ENCODE measurements around the gene USP1.
A peak's percentile ranks its signal among the peaks of the same experiment; 100 is the strongest.

USP1 gene

DNA sequence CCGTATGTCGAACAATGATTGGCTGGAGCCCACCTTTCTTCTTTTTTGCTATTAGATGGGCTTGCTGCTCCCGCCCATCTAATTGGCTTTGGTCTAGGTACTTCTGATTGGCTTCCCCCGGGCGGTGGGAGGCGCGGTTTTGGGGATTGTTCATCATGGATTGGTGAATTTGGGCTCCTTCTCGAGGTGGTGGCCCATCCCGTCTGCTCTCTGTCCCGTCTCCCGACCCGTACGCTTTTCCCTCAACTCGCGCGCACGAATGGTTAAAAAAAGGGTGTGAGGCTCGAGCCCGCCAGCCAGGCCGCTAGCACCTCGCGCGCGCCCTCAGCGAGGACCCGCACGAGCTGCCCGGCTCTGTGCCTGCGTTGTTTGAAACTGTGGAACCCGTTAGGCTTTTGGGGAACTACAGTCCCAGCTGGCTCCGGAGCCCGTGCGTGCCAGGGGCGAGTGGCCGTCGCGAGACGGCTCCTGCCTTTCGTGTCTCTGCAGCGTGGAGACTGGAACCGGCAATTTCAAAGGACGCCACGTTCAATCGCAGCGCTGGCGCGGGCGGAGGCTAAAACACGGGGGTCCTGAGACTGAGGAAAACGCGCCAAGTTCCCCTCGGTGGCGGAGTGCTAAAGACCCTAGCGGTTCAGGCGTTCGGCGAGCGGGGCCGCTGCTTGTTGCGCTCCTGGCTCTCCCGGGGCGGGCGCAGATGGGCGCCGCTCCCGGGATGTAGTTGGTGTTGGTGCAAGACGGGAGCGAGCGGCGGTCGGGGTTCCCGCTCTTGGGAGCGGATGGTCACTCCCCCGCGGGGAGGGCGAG is at the start of gene USP1:
TSS of gene USP1 (plus strand) at position 584 of the 807 bp plus-strand sequence. CDS start 2,819 bp downstream, outside the sequence.
- DNase-seq (ENCODE audit: low read depth in 2 of 2, low spot score in 1 of 2) = peak; percentile 88 to 95

DNA sequence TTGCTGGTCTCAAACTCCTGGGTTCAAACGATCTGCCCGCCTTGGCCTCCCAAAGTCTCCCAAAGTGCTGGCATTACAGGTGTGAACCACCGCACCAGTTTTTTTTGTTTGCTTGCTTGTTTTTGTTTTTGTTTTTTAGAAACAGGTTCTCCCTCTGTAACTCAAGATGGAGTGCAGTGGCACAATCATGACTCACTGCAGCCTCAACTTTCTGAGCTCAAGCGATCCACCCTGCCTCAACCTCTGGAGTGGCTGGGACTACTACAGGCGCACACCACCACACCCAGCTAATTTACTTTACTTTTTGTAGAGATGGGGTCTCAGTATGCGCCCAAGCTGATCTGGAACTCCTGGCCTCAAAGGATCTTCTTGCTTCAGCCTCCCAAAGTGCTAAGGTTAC is 47.3 kb upstream of the USP1 start:
- DNase-seq (ENCODE audit: low read depth in 2 of 2, low spot score in 1 of 2) = no peak

GRCh38 chr1:62390071-62390470 is 46.8 kb upstream of the USP1 start:
- no peak for DNase-seq (ENCODE audit: low read depth in 2 of 2, low spot score in 1 of 2)

- DNase-seq (ENCODE audit: low read depth in 2 of 2, low spot score in 1 of 2) = no peak
These were observed 45.4 kb upstream of the USP1 start for GRCh38 chr1:62391369-62391971.

DNA sequence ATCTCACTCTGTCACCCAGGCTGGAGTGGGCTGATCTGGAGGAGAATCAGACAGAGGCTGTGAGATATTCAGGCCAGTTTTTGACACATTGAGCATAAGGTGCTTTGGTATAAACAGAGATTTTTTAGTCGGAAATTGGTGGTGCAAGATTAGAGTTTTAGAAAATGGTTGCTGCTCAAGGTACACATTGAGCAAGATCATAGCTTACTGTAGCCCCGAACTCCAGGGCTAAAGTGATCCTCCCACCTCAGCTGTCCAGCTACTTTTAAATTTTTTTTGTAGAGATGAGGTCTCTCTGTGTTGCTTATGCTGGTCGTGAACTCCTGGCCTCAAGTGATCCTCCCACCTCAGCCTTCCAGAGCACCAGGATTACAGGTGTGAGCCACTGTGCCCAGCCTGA is 43.9 kb upstream of the USP1 start:
- no peak for DNase-seq (ENCODE audit: low read depth in 2 of 2, low spot score in 1 of 2)

- DNase-seq (ENCODE audit: low read depth in 2 of 2, low spot score in 1 of 2) = no peak
These were observed 42.2 kb upstream of the USP1 start for GRCh38 chr1:62394646-62395045.

- no peak for DNase-seq (ENCODE audit: low read depth in 2 of 2, low spot score in 1 of 2)
These were observed 41.6 kb upstream of the USP1 start for GRCh38 chr1:62395291-62395690.

- no peak for DNase-seq (ENCODE audit: low read depth in 2 of 2, low spot score in 1 of 2)
These were observed 40.0 kb upstream of the USP1 start for GRCh38 chr1:62396871-62397270.

GRCh38 chr1:62397301-62397700 is 39.5 kb upstream of the USP1 start:
- no peak for DNase-seq (ENCODE audit: low read depth in 2 of 2, low spot score in 1 of 2)

- DNase-seq (ENCODE audit: low read depth in 2 of 2, low spot score in 1 of 2) = no peak
These were observed 38.5 kb upstream of the USP1 start for GRCh38 chr1:62398377-62398776.

DNA sequence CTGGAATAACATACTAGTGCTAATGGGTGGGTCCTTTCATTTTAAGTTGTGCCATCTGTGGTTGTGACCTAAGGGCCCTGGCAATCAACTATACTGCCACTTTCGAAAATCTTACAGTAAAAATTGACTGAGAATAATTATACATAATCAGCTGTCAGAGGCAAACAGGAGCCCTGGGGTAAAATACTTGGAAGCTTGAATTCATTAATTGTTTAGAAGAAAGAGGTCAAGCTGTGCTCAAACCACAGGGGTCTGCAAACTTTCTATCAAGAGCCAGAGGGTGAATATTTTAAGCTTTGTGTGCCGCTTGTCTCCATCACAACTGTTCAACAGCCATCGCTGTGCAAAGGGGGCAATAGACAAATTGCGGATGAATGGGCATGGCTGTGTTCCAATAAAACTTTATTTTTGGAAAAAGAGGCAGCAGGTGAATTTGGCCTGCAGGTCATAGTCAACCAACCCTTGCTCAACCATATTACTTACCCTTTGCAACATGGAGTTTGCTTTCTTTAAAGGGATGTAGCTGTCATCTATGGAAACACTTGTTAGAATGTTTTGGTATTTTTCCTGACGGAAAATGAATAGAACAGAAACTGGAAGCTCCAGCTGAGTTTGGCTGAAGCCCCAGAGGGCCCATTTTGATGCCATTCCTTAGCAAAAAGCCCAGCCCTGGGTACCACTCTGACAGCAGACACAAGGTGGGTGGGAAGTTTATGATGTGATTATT is 35.7 kb upstream of the USP1 start:
- DNase-seq (ENCODE audit: low read depth in 2 of 2, low spot score in 1 of 2) = no peak

DNA sequence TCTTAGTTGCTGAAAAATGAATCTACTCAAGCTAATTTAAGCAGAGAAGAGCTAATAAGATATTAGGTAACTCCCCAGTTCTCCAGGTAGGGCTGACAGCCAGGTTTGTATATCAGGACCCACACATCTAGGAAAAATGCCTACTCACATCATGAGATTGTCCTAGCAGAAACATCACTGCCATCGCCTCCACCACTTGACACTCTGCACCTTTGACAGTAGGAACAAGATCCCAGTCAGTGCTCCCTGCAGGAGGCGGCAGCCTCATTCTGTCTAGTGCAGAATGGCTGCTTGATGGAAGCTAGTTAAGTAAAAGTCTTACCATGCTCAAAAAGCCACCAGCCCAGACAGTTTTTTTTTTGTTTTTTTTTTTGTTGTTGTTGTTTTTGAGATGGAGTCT is 31.6 kb upstream of the USP1 start:
- DNase-seq (ENCODE audit: low read depth in 2 of 2, low spot score in 1 of 2) = no peak

DNA sequence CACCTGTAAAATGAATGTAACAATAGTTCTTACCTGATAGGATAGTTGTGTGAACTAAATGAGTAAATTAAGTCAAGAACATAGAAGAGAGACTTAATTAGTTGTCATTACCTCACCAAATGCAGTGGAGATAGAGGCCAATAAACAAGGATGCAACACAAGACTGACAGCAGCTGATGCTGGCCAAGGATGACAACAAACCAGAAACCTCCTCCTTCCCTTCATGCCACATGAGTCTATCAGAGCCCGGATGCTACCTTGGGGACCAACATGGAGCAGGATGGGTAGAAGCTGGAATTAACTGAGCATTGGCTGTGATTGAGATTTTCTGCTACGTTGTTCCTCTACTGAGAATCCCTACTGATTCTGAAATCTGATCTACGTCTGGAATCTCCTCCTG is 30.3 kb upstream of the USP1 start:
- no peak for DNase-seq (ENCODE audit: low read depth in 2 of 2, low spot score in 1 of 2)

DNA sequence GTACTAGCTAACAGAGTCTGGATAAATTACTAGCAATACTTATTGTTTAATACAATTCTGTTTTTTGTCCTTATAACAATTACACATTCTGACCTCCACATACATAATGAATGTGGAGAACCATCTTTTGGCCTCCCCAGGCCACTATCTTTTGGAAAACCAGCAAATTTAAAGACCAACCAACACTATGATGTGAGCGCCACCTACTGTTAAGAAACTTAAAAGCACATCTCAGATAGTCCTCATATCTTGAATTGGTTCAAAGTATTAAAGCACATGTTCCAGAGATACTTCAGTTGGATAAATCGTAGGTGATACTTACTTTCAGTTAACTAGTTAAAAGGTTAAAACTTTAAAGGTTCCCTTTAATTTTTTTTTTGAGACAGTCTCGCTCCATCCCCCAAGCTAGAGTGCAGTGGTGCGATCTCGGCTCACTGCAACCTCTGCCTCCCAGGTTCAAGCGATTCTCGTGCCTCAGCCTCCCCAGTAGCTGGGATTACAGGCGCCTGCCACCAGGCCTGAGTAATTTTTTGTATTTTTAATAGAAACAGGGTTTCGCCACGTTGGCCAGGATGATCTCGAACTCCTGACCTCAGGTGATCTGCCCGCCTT is 29.3 kb upstream of the USP1 start:
- DNase-seq (ENCODE audit: low read depth in 2 of 2, low spot score in 1 of 2) = no peak

DNA sequence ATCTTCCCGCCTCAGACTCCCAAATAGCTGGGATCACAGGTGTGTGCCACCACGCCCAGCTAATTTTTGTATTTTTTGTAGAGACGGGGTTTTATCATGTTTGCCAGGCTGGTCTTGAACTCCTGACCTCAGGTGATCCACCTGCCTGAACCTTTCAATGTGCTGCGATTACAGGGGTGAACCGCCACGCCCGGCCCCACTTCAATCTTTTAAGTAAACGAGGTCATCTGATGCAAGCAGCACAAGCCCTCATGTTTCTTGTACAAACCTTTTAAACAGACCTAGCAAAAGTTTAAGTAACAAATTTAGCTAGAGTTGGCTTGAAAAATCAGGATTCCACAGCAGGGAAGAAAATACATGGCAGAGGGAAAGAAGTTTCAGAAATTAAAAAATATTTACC is 21.2 kb upstream of the USP1 start:
- no peak for DNase-seq (ENCODE audit: low read depth in 2 of 2, low spot score in 1 of 2)

DNA sequence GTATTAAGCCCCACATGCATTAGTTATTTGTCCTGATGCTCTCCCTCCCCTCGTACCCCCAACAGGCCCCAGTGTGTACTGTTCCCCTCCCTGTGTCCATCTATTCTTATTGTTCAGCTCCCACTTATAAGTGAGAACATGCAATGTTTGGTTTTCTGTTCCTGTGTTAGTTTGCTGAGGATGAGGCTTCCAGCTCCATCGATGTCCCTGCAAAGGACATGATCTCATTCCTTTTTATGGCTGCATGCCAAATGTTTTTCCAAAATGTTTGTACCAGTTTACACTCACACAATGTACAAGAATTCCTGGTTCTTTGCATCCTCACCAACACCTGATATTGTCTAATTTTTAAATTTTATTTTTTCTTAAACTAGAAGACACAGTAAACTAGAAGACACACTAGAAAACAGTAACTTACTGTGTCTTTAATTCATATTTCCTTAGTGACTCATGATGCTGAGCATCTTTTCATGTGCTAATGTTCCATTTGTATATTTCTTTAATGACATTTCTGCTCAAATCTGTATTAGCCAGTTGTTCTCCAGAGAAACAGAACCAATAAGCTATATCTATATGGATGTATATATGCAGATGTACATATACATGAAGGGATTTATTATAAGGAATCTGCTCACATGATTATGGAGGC is 19.4 kb upstream of the USP1 start:
- no peak for DNase-seq (ENCODE audit: low read depth in 2 of 2, low spot score in 1 of 2)

GRCh38 chr1:62420214-62420613 is 16.6 kb upstream of the USP1 start:
- DNase-seq (ENCODE audit: low read depth in 2 of 2, low spot score in 1 of 2) = no peak

GRCh38 chr1:62423580-62424242 is 13.1 kb upstream of the USP1 start:
- DNase-seq (ENCODE audit: low read depth in 2 of 2, low spot score in 1 of 2) = no peak

DNA sequence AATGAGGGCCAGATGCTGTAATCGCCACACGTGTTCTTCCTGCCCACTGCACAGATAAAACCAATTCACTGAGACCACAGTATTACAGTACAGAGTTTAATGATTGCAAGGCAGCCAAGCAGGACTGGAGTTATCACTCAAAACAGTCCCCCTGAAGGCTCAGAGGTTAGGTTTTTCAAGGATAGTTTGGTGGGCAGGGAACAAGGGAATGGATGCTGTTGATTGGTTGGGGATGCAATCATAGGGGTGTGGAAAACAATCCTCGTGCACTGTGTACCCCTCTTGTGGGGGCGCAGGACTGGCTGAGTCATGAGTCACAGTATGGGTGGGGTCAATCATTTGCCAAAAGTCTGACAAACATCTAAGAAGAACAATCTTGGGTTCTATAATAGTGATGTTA is 12.4 kb upstream of the USP1 start:
- no peak for DNase-seq (ENCODE audit: low read depth in 2 of 2, low spot score in 1 of 2)

GRCh38 chr1:62425041-62425440 is 11.8 kb upstream of the USP1 start:
- DNase-seq (ENCODE audit: low read depth in 2 of 2, low spot score in 1 of 2) = no peak

DNA sequence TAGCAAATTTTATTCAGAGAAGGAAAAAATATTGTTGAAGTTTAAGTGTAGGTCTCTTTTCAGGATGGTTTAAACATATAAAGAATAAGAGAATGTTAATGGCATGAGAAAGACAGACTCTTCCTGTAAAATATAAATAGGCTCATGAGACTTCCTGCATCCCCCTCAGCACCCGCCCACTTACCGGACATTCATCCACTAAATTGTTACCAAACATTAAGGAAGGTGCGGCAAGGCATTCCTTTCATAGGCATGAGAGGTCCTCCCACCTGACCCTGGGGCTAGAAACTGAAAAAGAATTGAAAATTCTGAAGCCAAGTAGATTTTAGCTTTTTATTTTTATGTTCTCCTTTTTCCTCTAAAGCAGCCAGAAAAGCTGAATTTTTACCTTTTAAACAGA is 10.6 kb upstream of the USP1 start:
- DNase-seq (ENCODE audit: low read depth in 2 of 2, low spot score in 1 of 2) = no peak

Measured in stimulated activated CD8-positive, alpha-beta memory T cell treated with anti-CD3 and anti-CD28 coated beads, Interleukin-4, amount 100 ng/mL, for 4 hours (primary cell).